HEK293T (cell line): Measurements from ENCODE around the gene OST4.

Experiments used
- BHLHE40 ChIP-seq: fragments of 450-650 bp; IDR thresholded peaks from 2 replicates; pipeline ENCODE4 v1.6.1; 2016; ENCODE audit warnings: mild to moderate bottlenecking, moderate library complexity, borderline replicate concordance
- FOXA1 ChIP-seq: fragments of 450-650 bp; IDR thresholded peaks from 2 replicates; pipeline ENCODE4 v1.6.1; 2016; ENCODE audit warnings: mild to moderate bottlenecking
- SP1 ChIP-seq: fragments of 450-650 bp; IDR thresholded peaks from 2 replicates; pipeline ENCODE4 v1.6.1; 2017
- ZNF384 ChIP-seq: fragments of 450-650 bp; IDR thresholded peaks from 2 replicates; pipeline ENCODE4 v1.6.1; 2016

- TF ChIP-seq SP1 (no peak), ZNF384 (no peak), FOXA1 (no peak), BHLHE40 (no peak)
Measured at GRCh38 chr2:27086090-27086723, 14.8 kb upstream of the OST4 start.
